ENCODE results near the gene CD58. TPM values are rescaled to one million over a fixed set of nuclear protein-coding genes. Genes with fewer than 3 reads are reported as not detected.
"Not testable (repeated sequence)": the region's sequence is repeated elsewhere in the genome, so short reads cannot be mapped to it uniquely, and the experiment has no call there.

CD58 gene
- total RNA-seq, 1 donor from 2014 or later: 160 TPM

- H3K4me3 Mint-ChIP-seq: no peak overlapping the region
- ATAC-seq (ENCODE audit: low read depth): no peak
- H3K4me1 Mint-ChIP-seq: peaks cover 93% of the 10 kb centered on the region
- intact Hi-C loops (cut with micrococcal nuclease): no loop called here
- H3K27ac Mint-ChIP-seq: peak overlapping the region; percentile 87
- ChIA-PET CTCF (no interaction called here), POLR2A (interaction anchor here (0.7 to 10.0 kb wide), 3 partner anchors 6 to 25 kb away, joined by 3 to 257 read pairs (median 5); no protein-coding TSS in a partner anchor)
- H3K9me3 Mint-ChIP-seq: peaks cover 18% of the 10 kb centered on the region
- H3K27me3 Mint-ChIP-seq: no peaks in the 10 kb centered on the region
- TF ChIP-seq CTCF (IDR thresholded peaks at IDR 0.05): no peak
- H3K36me3 Mint-ChIP-seq (ENCODE audit: low read depth): peaks cover 88% of the 10 kb centered on the region
- no peak for DNase-seq
Measured at GRCh38 chr1:116565222-116565621, 5.6 kb downstream of the CD58 start.

DNA sequence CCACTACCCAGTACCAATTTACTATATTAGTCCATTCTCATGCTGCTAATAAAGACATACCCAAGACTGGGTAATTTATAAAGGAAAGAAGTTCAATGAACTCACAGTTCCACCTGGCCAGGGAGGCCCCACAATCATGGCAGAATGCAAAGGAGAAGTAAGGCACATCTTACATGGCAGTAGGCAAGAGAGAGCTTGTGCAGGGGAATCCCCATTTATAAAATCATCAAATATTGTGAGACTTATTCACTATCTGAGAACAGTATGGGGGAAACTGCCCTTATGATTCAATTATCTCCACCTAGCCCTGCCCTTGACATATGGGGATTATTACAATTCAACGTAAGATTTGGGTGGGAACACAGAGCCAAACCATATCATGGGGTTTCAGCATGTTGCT is 6.4 kb downstream of the CD58 start:
- intact Hi-C loops (cut with micrococcal nuclease): no loop called here
- CTCF ChIA-PET: no interaction called here
- peaks cover 18% of the 10 kb centered on the region for H3K9me3 Mint-ChIP-seq
- H3K4me1 Mint-ChIP-seq: peaks cover 91% of the 10 kb centered on the region
- H3K27me3 Mint-ChIP-seq: no peaks in the 10 kb centered on the region
- peaks cover 84% of the 10 kb centered on the region for H3K36me3 Mint-ChIP-seq (ENCODE audit: low read depth)
- peak overlapping the region; percentile 67 for H3K4me3 Mint-ChIP-seq
- DNase-seq (no peak), ATAC-seq (ENCODE audit: low read depth) (peak; percentile 29)
- peak overlapping the region; percentile 87 for H3K27ac Mint-ChIP-seq
- POLR2A ChIA-PET: interaction anchor here (0.7 to 1.4 kb wide), 2 partner anchors 25 to 59 kb away, joined by 3 to 5 read pairs; no protein-coding TSS in a partner anchor
- TF ChIP-seq CTCF (IDR thresholded peaks at IDR 0.05): no peak

GRCh38 chr1:116562465-116562864 is 8.4 kb downstream of the CD58 start:
- POLR2A ChIA-PET: interaction anchor here (1.7 to 7.2 kb wide), 2 partner anchors 8 to 59 kb away, joined by 4 to 257 read pairs; partner anchors contain the start of gene CD58
- Mint-ChIP-seq H3K9me3 (peaks cover 18% of the 10 kb centered on the region), H3K36me3 (ENCODE audit: low read depth) (peaks cover 80% of the 10 kb centered on the region), H3K4me3 (peak overlapping the region; percentile 44), H3K4me1 (peaks cover 92% of the 10 kb centered on the region), H3K27ac (peak overlapping the region; percentile 87)
- DNase-seq; H3K27me3 Mint-ChIP-seq; CTCF ChIA-PET; ATAC-seq (ENCODE audit: low read depth); intact Hi-C loops (cut with micrococcal nuclease): not testable (repeated sequence)

GRCh38 chr1:116561563-116561962 is 9.3 kb downstream of the CD58 start:
- peaks cover 18% of the 10 kb centered on the region for H3K9me3 Mint-ChIP-seq
- ChIA-PET CTCF (no interaction called here), POLR2A (interaction anchor here (1.7 to 7.2 kb wide), 2 partner anchors 9 to 58 kb away, joined by 4 to 257 read pairs; partner anchors contain the start of gene CD58)
- no peak for ATAC-seq (ENCODE audit: low read depth)
- TF ChIP-seq CTCF (IDR thresholded peaks at IDR 0.05): no peak
- peaks cover 76% of the 10 kb centered on the region for H3K36me3 Mint-ChIP-seq (ENCODE audit: low read depth)
- no peaks in the 10 kb centered on the region for H3K27me3 Mint-ChIP-seq
- H3K27ac Mint-ChIP-seq: peak overlapping the region; percentile 68
- H3K4me3 Mint-ChIP-seq: peak overlapping the region; percentile 42
- DNase-seq: no peak
- H3K4me1 Mint-ChIP-seq: peaks cover 93% of the 10 kb centered on the region
- intact Hi-C loops (cut with micrococcal nuclease): no loop called here

DNA sequence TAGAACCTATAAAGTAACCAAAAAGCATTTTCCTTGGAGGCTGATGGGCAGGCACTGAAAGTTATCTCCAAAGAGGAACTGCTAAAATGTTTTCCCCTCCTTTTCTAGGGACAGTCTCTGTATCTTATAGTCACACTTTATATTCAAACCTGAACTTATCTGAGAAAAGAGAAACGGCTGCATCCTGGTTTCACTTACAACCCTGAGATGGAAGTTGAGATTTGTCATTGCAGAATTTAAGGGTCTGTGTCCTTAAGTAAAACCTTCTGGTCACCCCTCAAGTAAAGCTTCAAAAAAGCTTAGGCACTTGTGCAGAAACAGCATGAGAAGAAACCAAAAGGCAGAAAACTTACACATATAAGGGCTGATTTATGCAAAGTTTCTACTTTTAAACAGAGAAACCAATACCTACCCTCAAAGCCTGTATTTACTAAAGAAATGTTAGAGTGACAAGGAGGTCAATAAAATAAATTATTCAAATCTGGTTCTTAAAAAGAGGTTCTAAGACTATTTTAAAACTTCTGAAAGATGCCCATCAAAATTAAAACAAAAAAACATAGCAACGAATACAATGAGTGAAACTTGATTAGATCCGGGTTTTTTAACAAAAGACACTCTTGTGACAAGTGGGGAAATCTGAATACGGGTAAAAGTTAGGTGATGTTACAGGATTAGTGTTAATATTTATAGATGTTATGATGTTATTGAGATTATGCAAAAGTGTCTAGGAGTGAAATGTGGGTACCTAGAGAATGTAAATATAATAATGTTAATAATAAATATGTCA is 9.9 kb downstream of the CD58 start:
- H3K27me3 Mint-ChIP-seq: no peaks in the 10 kb centered on the region
- DNase-seq (no peak), ATAC-seq (ENCODE audit: low read depth) (no peak)
- H3K27ac Mint-ChIP-seq: peak overlapping the region; percentile 86
- peaks cover 73% of the 10 kb centered on the region for H3K36me3 Mint-ChIP-seq (ENCODE audit: low read depth)
- CTCF ChIA-PET: no interaction called here
- peak overlapping the region; percentile 71 for H3K4me3 Mint-ChIP-seq
- TF ChIP-seq CTCF (IDR thresholded peaks at IDR 0.05): no peak
- intact Hi-C loops (cut with micrococcal nuclease): no loop called here
- POLR2A ChIA-PET: interaction anchor here (1.7 to 7.2 kb wide), 4 partner anchors 9 to 57 kb away, joined by 4 to 257 read pairs (median 50); partner anchors contain the start of gene CD58
- H3K4me1 Mint-ChIP-seq: peaks cover 92% of the 10 kb centered on the region
- peaks cover 18% of the 10 kb centered on the region for H3K9me3 Mint-ChIP-seq

All from activated B cell treated with CpG ODN at 0.5 μM for 24 hours (primary cell).